PC-3 (cell line): ENCODE results near the gene MED12L. TPM values are rescaled to one million over a fixed set of nuclear protein-coding genes. Genes with fewer than 3 reads are reported as not detected.

Source experiments
- ATAC-seq: fragments of 200-7000 bp; cut with Tn5 transposase; 2 replicates; pipeline ENCODE4 v1.9.1; 2020; ENCODE audit warnings: mild to moderate bottlenecking, moderate library complexity
- BruUV-seq: library from RNA; stranded (reverse); fragments of 400-500 nt; replicated peaks from 2 replicates; lab custom pipeline; 2021; lab: Mats Ljungman, UMichigan
- CTCF ChIA-PET: fragments of 300-600 bp; sonication (Branson Sonifier 250); formaldehyde crosslinking; loops from one replicate; lab custom pipeline; 2022; ENCODE audit warnings: antibody characterized with exemption; lab: Charles Lee
- POLR2A ChIA-PET: fragments of 300-600 bp; sonication (Branson Sonifier 250); formaldehyde crosslinking; loops from one replicate; lab custom pipeline; 2022; ENCODE audit warnings: antibody characterized with exemption; ENCODE audit not compliant: unreplicated experiment; lab: Charles Lee
- DNase-seq: peaks from one replicate; pipeline ENCODE4 v3.0.0-alpha.2; 2015
- H2AFZ ChIP-seq: fragments of 300-600 bp; sonication (generic); 2 replicates; pipeline ENCODE4 v1.6.0; 2016; ENCODE audit warnings: antibody characterized with exemption, low read length
- H3F3A ChIP-seq: fragments of 300-600 bp; sonication (generic); one replicate; pipeline ENCODE4 v1.6.0; 2017; ENCODE audit warnings: antibody characterized with exemption, low read length, control low read depth, mild to moderate bottlenecking; ENCODE audit not compliant: unreplicated experiment
- H3K27ac ChIP-seq: fragments of 300-600 bp; sonication (generic); 2 replicates; pipeline ENCODE4 v1.5.1; 2016; ENCODE audit warnings: mild to moderate bottlenecking, low read length
- H3K27me3 ChIP-seq: fragments of 300-600 bp; sonication (generic); 2 replicates; pipeline ENCODE4 v1.6.1; 2016; ENCODE audit warnings: low read length, mixed read lengths
- H3K36me3 ChIP-seq: fragments of 300-600 bp; sonication (generic); 2 replicates; pipeline ENCODE4 v1.6.1; 2016; ENCODE audit warnings: low read depth, mixed run types, low read length, mixed read lengths
- H3K4me1 ChIP-seq: fragments of 300-600 bp; sonication (generic); 2 replicates; pipeline ENCODE4 v1.5.1; 2016; ENCODE audit warnings: low read length; ENCODE audit not compliant: insufficient read depth
- H3K4me2 ChIP-seq: fragments of 300-600 bp; sonication (generic); 2 replicates; pipeline ENCODE4 v1.6.0; 2016; ENCODE audit warnings: low read length
- H3K4me3 ChIP-seq: fragments of 300-600 bp; sonication (generic); 2 replicates; pipeline ENCODE4 v1.5.1; 2016; ENCODE audit warnings: mild to moderate bottlenecking, low read length, mixed read lengths
- H3K79me2 ChIP-seq: fragments of 300-600 bp; sonication (generic); 2 replicates; pipeline ENCODE4 v1.6.1; 2017; ENCODE audit warnings: low read length, mixed read lengths
- H3K9ac ChIP-seq: fragments of 300-600 bp; sonication (generic); 2 replicates; pipeline ENCODE4 v1.6.0; 2016; ENCODE audit warnings: mild to moderate bottlenecking, low read length
- H3K9me2 ChIP-seq: fragments of 300-600 bp; sonication (generic); replicated peaks from 2 replicates; pipeline ENCODE4 v1.6.1; 2016; ENCODE audit warnings: mixed run types, low read length, mixed read lengths
- H3K9me3 ChIP-seq: fragments of 300-600 bp; sonication (generic); 2 replicates; pipeline ENCODE4 v1.6.1; 2016; ENCODE audit warnings: low read length, mixed read lengths
- H4K20me1 ChIP-seq: fragments of 300-600 bp; sonication (generic); 2 replicates; pipeline ENCODE4 v1.6.1; 2016; ENCODE audit warnings: low read length, mixed read lengths
- EZH2 ChIP-seq: fragments of 300-600 bp; sonication (generic); IDR thresholded peaks from one replicate; pipeline ENCODE4 v1.6.1; 2017; ENCODE audit warnings: antibody characterized with exemption, mild to moderate bottlenecking, low read length; ENCODE audit not compliant: unreplicated experiment
- EZH2phosphoT487 ChIP-seq: fragments of 300-600 bp; sonication (generic); IDR thresholded peaks from 2 replicates; pipeline ENCODE4 v1.6.1; 2018; ENCODE audit warnings: mild to moderate bottlenecking, antibody characterized with exemption, low read length, borderline replicate concordance
- intact Hi-C: fragments of 100-400 bp; cut with micrococcal nuclease; formaldehyde crosslinking; loops from 2 replicates; pipeline ENCODE4 v1.9.0; 2023
- total RNA-seq: library from RNA; depleted of rRNA; stranded (reverse); fragments of >200 nt; gene quantifications from 2 replicates; pipeline ENCODE4 v1.2.3, GENCODE V29; 2014
- TF ChIP-seq, protein P1 (sequence below): fragments of 300-600 bp; sonication (generic); conservative IDR thresholded peaks from 2 replicates; pipeline ENCODE4 v1.5.1; 2017; ENCODE audit warnings: antibody characterized with exemption, low read depth, mild to moderate bottlenecking, low read length

Gene MED12L
- total RNA-seq, 1 experiment from 2014 or later, result 0.55 TPM

DNA sequence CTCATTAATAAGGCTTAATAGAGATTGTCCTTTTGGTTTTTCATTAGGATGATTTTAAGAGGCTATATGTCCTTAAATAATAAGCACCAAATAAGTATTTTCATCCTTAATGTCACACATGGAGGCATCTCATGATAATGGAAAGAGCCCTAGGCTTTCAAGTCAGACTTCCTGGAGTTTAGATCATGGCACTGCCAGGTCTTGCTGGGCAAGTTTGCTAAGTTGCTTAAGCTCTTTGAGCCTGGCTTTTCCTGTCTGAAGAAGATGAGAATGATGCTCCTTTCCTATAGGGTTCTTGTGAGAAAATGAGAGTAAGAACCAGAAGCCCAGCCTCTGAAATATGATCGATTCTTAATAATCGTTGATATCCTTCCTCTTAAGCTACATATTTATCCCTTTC is 322.5 kb downstream of the MED12L start:
- Histone ChIP-seq H3K9me2 (no peaks in the 10 kb centered on the region), H3K4me3 (no peak overlapping the region), H3K79me2 (no peaks in the 10 kb centered on the region), H3K4me1 (peaks cover 31% of the 10 kb centered on the region), H3K9ac (no peak overlapping the region), H3K4me2 (no peak overlapping the region), H4K20me1 (no peaks in the 10 kb centered on the region), H2AFZ (no peak overlapping the region), H3K27ac (no peak overlapping the region), H3K36me3 (no peaks in the 10 kb centered on the region), H3K27me3 (no peaks in the 10 kb centered on the region), H3K9me3 (no peaks in the 10 kb centered on the region), H3F3A (no peaks in the 10 kb centered on the region)
- CTCF ChIA-PET, result no interaction called here
- DNase-seq, result no peak
- no TSS peak for BruUV-seq
- TF ChIP-seq, protein P1, sequence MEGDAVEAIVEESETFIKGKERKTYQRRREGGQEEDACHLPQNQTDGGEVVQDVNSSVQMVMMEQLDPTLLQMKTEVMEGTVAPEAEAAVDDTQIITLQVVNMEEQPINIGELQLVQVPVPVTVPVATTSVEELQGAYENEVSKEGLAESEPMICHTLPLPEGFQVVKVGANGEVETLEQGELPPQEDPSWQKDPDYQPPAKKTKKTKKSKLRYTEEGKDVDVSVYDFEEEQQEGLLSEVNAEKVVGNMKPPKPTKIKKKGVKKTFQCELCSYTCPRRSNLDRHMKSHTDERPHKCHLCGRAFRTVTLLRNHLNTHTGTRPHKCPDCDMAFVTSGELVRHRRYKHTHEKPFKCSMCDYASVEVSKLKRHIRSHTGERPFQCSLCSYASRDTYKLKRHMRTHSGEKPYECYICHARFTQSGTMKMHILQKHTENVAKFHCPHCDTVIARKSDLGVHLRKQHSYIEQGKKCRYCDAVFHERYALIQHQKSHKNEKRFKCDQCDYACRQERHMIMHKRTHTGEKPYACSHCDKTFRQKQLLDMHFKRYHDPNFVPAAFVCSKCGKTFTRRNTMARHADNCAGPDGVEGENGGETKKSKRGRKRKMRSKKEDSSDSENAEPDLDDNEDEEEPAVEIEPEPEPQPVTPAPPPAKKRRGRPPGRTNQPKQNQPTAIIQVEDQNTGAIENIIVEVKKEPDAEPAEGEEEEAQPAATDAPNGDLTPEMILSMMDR, result no peak
- TF ChIP-seq EZH2, result no peak
- TF ChIP-seq EZH2phosphoT487, result no peak
- no peak for ATAC-seq
- POLR2A ChIA-PET, result no interaction called here
- intact Hi-C loops, result no loop called here

DNA sequence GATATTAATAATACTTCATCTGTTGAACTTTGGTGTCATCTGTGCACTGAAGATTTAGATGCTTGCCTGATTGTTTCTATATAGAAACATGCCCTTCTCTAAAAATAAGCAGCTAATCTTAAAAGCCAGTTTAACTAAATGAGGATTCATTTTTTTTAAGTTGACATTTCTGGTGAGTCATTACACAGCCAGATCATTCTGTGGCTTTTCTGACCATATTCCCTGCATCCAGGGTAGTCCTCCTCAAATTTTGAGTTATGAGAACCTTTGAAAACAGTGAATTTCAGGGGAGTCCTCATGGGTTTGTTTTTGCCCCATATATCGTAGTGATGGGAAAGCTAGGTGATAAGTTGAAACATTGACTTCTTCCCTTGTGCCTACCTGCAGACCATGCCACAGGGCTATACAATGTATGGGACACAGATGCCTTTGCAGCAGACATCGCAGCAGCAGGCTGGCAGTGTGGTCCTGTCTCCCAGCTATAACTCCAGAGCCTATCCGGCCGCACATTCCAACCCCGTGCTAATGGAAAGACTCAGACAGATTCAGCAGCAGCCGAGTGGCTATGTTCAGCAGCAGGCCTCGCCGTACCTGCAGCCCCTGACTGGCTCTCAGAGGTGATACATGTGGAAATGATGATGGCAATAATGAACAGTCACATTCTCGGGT is 325.6 kb downstream of the MED12L start:
- ChIA-PET CTCF (interaction anchor here (0.9 to 1.0 kb wide), 2 partner anchors 15 to 28 kb away, joined by 3 read pairs; no protein-coding TSS in a partner anchor), POLR2A (interaction anchor here (0.6 kb wide), 1 partner anchor 23 kb away, joined by 3 read pairs; no protein-coding TSS in a partner anchor)
- H3K9ac ChIP-seq, result no peak overlapping the region
- no peaks in the 10 kb centered on the region for H4K20me1 ChIP-seq
- no TSS peak for BruUV-seq
- peak; percentile 95 for ATAC-seq
- no peaks in the 10 kb centered on the region for H3K36me3 ChIP-seq
- no peaks in the 10 kb centered on the region for H3K27me3 ChIP-seq
- no peaks in the 10 kb centered on the region for H3K79me2 ChIP-seq
- peak; percentile 64 for DNase-seq
- H3K9me2 ChIP-seq, result no peaks in the 10 kb centered on the region
- TF ChIP-seq, protein P1, result no peak
- no peak for TF ChIP-seq EZH2phosphoT487
- TF ChIP-seq EZH2, result no peak
- H3K4me2 ChIP-seq, result no peak overlapping the region
- H3K4me1 ChIP-seq, result peaks cover 13% of the 10 kb centered on the region
- H2AFZ ChIP-seq, result no peak overlapping the region
- H3K27ac ChIP-seq, result no peak overlapping the region
- no peak overlapping the region for H3K4me3 ChIP-seq
- intact Hi-C loops, result loop anchor here (5.0 kb wide), 1 partner anchor 39 kb away; no protein-coding TSS in a partner anchor
- no peaks in the 10 kb centered on the region for H3K9me3 ChIP-seq
- no peaks in the 10 kb centered on the region for H3F3A ChIP-seq

DNA sequence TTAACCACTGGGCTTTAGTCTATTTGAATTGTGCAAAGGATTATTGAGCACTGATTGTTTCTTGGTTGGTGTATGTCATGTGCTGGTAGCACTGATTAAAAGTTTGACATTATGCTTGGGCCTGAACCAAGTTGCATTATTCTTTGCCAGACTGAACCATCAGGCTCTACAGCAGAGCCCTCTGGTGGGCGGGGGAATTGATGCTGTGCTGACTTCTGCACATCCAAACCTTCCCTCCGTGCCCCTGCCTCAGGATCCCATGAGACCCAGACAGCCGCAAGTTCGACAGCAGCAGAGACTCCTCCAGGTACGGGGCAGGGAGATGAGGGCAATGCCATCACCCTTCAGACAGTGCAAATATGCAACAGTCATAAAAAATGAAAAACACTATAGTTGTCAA is 327.5 kb downstream of the MED12L start:
- Histone ChIP-seq H4K20me1 (no peaks in the 10 kb centered on the region), H3K4me1 (peaks cover 13% of the 10 kb centered on the region), H3K9ac (no peak overlapping the region), H3K4me2 (no peak overlapping the region), H3K27me3 (no peaks in the 10 kb centered on the region), H3F3A (no peaks in the 10 kb centered on the region), H2AFZ (no peak overlapping the region), H3K36me3 (no peaks in the 10 kb centered on the region), H3K27ac (no peak overlapping the region), H3K9me3 (no peaks in the 10 kb centered on the region), H3K79me2 (no peaks in the 10 kb centered on the region), H3K9me2 (no peaks in the 10 kb centered on the region), H3K4me3 (no peak overlapping the region)
- intact Hi-C loops, result loop anchor here (5.0 kb wide), 1 partner anchor 41 kb away; no protein-coding TSS in a partner anchor
- no TSS peak for BruUV-seq
- no peak for ATAC-seq
- ChIA-PET POLR2A (no interaction called here), CTCF (no interaction called here)
- DNase-seq, result no peak
- no peak for TF ChIP-seq EZH2
- TF ChIP-seq, protein P1, result peak; percentile 42
- no peak for TF ChIP-seq EZH2phosphoT487
